Panc1 (cell line): ENCODE measurements around the gene PRMT9. TPM values are rescaled to one million over a fixed set of nuclear protein-coding genes. Genes with fewer than 3 reads are reported as not detected.

Experiments
- ATAC-seq: fragments of 200-7000 bp; cut with Tn5 transposase; 2 replicates; pipeline ENCODE4 v1.9.1; 2020; ENCODE audit warnings: mild to moderate bottlenecking, moderate library complexity
- BruUV-seq: library from RNA; stranded (reverse); fragments of 400-500 nt; replicated peaks from 2 replicates; lab custom pipeline; 2021; lab: Mats Ljungman, UMichigan
- CTCF ChIA-PET: fragments of 300-600 bp; sonication (Branson Sonifier 250); formaldehyde crosslinking; loops from one replicate; lab custom pipeline; 2022; ENCODE audit warnings: antibody characterized with exemption; lab: Charles Lee
- POLR2A ChIA-PET: fragments of 300-600 bp; sonication (Branson Sonifier 250); formaldehyde crosslinking; loops from one replicate; lab custom pipeline; 2022; ENCODE audit warnings: antibody characterized with exemption; lab: Charles Lee
- DNase-seq: peaks from one replicate; pipeline ENCODE4 v3.0.0-alpha.2; 2010; ENCODE audit warnings: low read depth, low spot score
- H3K27ac ChIP-seq: 2 replicates; pipeline ENCODE4 v1.5.1; 2011; ENCODE audit warnings: mild to moderate bottlenecking, low read length, inconsistent platforms
- H3K27me3 ChIP-seq: fragments of 200-500 bp; sonication (Bioruptor generic); 2 replicates; pipeline ENCODE4 v1.6.0; 2014; ENCODE audit warnings: low read length, inconsistent platforms; ENCODE audit not compliant: control insufficient read depth, insufficient read depth
- H3K36me3 ChIP-seq: fragments of 200-500 bp; sonication (Bioruptor generic); 2 replicates; pipeline ENCODE4 v1.5.1; 2014; ENCODE audit warnings: inconsistent platforms, mild to moderate bottlenecking, low read length, moderate library complexity; ENCODE audit not compliant: control insufficient read depth, insufficient read depth
- H3K4me1 ChIP-seq: 2 replicates; pipeline ENCODE4 v1.5.1; 2011; ENCODE audit warnings: inconsistent platforms, mild to moderate bottlenecking, low read length, moderate library complexity; ENCODE audit not compliant: control insufficient read depth, insufficient read depth
- H3K4me3 ChIP-seq, 2 experiments: 2 replicates each; pipeline ENCODE4 v1.5.1; 2011 to 2012; ENCODE audit warnings: low read depth in 2 of 2, low read length in 2 of 2, mild to moderate bottlenecking in 2 of 2, inconsistent platforms in 1 of 2, moderate library complexity in 1 of 2
- H3K9me3 ChIP-seq: fragments of 200-500 bp; sonication (Bioruptor generic); 2 replicates; pipeline ENCODE4 v1.5.1; 2014; ENCODE audit warnings: low read depth, mild to moderate bottlenecking, inconsistent platforms, low read length, moderate library complexity; ENCODE audit not compliant: control insufficient read depth, insufficient read depth
- CTCF ChIP-seq: fragments of 450-650 bp; IDR thresholded peaks from 2 replicates; pipeline ENCODE4 v1.5.1; 2017; ENCODE audit warnings: mild to moderate bottlenecking
- POLR2AphosphoS5 ChIP-seq: IDR thresholded peaks from 2 replicates; pipeline ENCODE4 v1.6.1; 2012; ENCODE audit warnings: mild to moderate bottlenecking, low read depth, low read length, moderate library complexity
- REST ChIP-seq, 2 experiments: IDR thresholded peaks; 2 replicates each; pipeline ENCODE4 v1.6.1; 2011 to 2012; ENCODE audit warnings: low read depth in 2 of 2, control low read depth in 1 of 2, low read length in 1 of 2, mild to moderate bottlenecking in 1 of 2, moderate library complexity in 1 of 2; ENCODE audit not compliant: insufficient read depth in 1 of 2
- SIN3A ChIP-seq: IDR thresholded peaks from 2 replicates; pipeline ENCODE4 v1.6.1; 2012; ENCODE audit warnings: low read depth, mild to moderate bottlenecking, low read length, moderate library complexity, borderline replicate concordance; ENCODE audit not compliant: insufficient read depth
- TCF7L2 ChIP-seq: IDR thresholded peaks from 2 replicates; pipeline ENCODE4 v1.6.1; 2011; ENCODE audit warnings: mild to moderate bottlenecking, low read depth, low read length, inconsistent platforms
- in situ Hi-C: cut with HindIII; loops from 2 replicates; pipeline ENCODE4 v1.10.0; 2016; ENCODE audit warnings: low sequenced_read_pairs, low pct_unique_long_range_greater_than_20kb
- intact Hi-C: fragments of 100-400 bp; cut with micrococcal nuclease; formaldehyde crosslinking; loops from one replicate; pipeline ENCODE4 v1.10.0; 2022; ENCODE audit not compliant: unreplicated experiment
- total RNA-seq: library from RNA; stranded (reverse); gene quantifications from one replicate; pipeline ENCODE4 v1.2.1, GENCODE V29; 2021; ENCODE audit not compliant: unreplicated experiment

Gene PRMT9
- total RNA-seq, 1 experiment from 2014 or later, result 4.4 TPM

DNA sequence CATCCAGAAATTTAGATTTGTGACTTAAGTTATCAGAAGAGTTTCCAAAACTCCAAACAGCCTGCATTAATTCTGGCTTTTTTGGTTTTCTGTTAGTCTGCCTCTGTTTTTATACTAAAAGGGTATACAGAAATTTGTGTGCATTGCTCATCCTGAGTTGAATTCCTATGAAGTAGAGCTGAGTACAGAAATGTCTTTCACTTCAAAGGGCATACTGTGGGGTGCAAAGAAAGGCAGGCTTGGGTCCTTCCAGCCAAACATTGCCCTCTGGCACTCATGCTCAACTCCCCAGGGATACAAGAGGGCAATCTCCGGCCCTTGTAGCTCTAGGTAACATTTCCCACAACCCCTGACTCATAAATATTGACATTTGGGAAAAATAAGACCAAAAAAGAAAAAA, 94.4 kb downstream of the PRMT9 start:
- no peak overlapping the region for H3K27ac ChIP-seq
- no peaks in the 10 kb centered on the region for H3K9me3 ChIP-seq
- ATAC-seq, result no peak
- TF ChIP-seq CTCF, result no peak
- TF ChIP-seq SIN3A, result no peak
- TF ChIP-seq POLR2AphosphoS5, result no peak
- TF ChIP-seq TCF7L2, result no peak
- no peak for TF ChIP-seq REST (IDR thresholded peaks at IDR 0.05; ENCODE audit: insufficient read depth in 1 of 2, low read depth in 2 of 2, low read length in 1 of 2)
- H3K36me3 ChIP-seq, result no peaks in the 10 kb centered on the region
- ChIA-PET CTCF (interaction anchor here (1.4 kb wide), 1 partner anchor 429 kb away, joined by 6 read pairs; no protein-coding TSS in a partner anchor), POLR2A (no interaction called here)
- no peaks in the 10 kb centered on the region for H3K4me1 ChIP-seq
- no TSS peak for BruUV-seq
- no peaks in the 10 kb centered on the region for H3K27me3 ChIP-seq
- intact Hi-C loops, result no loop called here
- no peak for DNase-seq
- no peak overlapping the region for H3K4me3 ChIP-seq
- in situ Hi-C loops, result no loop called here

Other genes with a start within 250 kb of the PRMT9 start
- gene EDNRA, start 203.1 kb downstream of the PRMT9 start, total RNA-seq, result 0.13 TPM
- 26.5 TPM for gene TMEM184C, start 66.8 kb downstream of the PRMT9 start, total RNA-seq
- gene ARHGAP10, start 47.9 kb upstream of the PRMT9 start, total RNA-seq, result 11.7 TPM